Urinary bladder (tissue), 4 donors: ENCODE measurements around the gene BIRC5. TPM values are rescaled to one million over a fixed set of nuclear protein-coding genes. Genes with fewer than 3 reads are reported as not detected.
"Not testable (repeated sequence)": the region's sequence is repeated elsewhere in the genome, so short reads cannot be mapped to it uniquely, and the experiment has no call there.

Experiments
- DNase-seq: peaks from one replicate; pipeline ENCODE4 v3.0.0-alpha.2; 2015; ENCODE audit errors: extremely low spot score
- H3K27ac ChIP-seq: one replicate; pipeline ENCODE4 v1.5.1; 2013; ENCODE audit warnings: low read depth, mild to moderate bottlenecking, moderate library complexity
- H3K36me3 ChIP-seq: one replicate; pipeline ENCODE4 v1.6.1; 2013; ENCODE audit warnings: mild to moderate bottlenecking, moderate library complexity; ENCODE audit not compliant: insufficient read depth
- H3K4me1 ChIP-seq: one replicate; pipeline ENCODE4 v1.6.1; 2013; ENCODE audit warnings: mild to moderate bottlenecking, moderate library complexity; ENCODE audit not compliant: insufficient read depth
- H3K4me3 ChIP-seq: one replicate; pipeline ENCODE4 v1.5.1; 2013; ENCODE audit warnings: low read depth, low read length
- WGBS: extraction: QIAGEN DNeasy Blood & Tissue Kit; methylation state at CpG from one replicate; pipeline ENCODE4 v1.1.7; 2013; 5-methylcytosine and 5-hydroxymethylcytosine counted together
- polyA plus RNA-seq: library from polyadenylated mRNA; stranded (reverse); fragments of 200-250 nt; gene quantifications from one replicate; pipeline ENCODE4 v1.2.3, GENCODE V29; 2013
- total RNA-seq: library from RNA; depleted of rRNA; stranded (reverse); fragments of >200 nt; gene quantifications from one replicate; pipeline ENCODE4 v1.2.3, GENCODE V29; 2014
- donor health status: healthy with polysubstance abuse.
- donor health status: healthy.

Gene BIRC5
- total RNA-seq (19.7 TPM), polyA plus RNA-seq (0.49 TPM)

DNA sequence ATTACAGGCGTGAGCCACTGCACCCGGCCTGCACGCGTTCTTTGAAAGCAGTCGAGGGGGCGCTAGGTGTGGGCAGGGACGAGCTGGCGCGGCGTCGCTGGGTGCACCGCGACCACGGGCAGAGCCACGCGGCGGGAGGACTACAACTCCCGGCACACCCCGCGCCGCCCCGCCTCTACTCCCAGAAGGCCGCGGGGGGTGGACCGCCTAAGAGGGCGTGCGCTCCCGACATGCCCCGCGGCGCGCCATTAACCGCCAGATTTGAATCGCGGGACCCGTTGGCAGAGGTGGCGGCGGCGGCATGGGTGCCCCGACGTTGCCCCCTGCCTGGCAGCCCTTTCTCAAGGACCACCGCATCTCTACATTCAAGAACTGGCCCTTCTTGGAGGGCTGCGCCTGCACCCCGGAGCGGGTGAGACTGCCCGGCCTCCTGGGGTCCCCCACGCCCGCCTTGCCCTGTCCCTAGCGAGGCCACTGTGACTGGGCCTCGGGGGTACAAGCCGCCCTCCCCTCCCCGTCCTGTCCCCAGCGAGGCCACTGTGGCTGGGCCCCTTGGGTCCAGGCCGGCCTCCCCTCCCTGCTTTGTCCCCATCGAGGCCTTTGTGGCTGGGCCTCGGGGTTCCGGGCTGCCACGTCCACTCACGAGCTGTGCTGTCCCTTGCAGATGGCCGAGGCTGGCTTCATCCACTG, at the start of gene BIRC5:
BIRC5 (plus strand) TSS at position 238 of the 690 bp plus-strand sequence; CDS start at position 302, 64 bp downstream.
- peak; percentile 61 for DNase-seq
- H3K4me3 ChIP-seq: peak within 1 kb of the TSS; percentile 14
- no peaks in the 10 kb centered on the region for H3K36me3 ChIP-seq
- no peak within 1 kb of the TSS for H3K27ac ChIP-seq
- under 1% methylated on average over 60 of the region's 60 CpGs for WGBS
- peaks cover 2% of the 10 kb centered on the region for H3K4me1 ChIP-seq

DNA sequence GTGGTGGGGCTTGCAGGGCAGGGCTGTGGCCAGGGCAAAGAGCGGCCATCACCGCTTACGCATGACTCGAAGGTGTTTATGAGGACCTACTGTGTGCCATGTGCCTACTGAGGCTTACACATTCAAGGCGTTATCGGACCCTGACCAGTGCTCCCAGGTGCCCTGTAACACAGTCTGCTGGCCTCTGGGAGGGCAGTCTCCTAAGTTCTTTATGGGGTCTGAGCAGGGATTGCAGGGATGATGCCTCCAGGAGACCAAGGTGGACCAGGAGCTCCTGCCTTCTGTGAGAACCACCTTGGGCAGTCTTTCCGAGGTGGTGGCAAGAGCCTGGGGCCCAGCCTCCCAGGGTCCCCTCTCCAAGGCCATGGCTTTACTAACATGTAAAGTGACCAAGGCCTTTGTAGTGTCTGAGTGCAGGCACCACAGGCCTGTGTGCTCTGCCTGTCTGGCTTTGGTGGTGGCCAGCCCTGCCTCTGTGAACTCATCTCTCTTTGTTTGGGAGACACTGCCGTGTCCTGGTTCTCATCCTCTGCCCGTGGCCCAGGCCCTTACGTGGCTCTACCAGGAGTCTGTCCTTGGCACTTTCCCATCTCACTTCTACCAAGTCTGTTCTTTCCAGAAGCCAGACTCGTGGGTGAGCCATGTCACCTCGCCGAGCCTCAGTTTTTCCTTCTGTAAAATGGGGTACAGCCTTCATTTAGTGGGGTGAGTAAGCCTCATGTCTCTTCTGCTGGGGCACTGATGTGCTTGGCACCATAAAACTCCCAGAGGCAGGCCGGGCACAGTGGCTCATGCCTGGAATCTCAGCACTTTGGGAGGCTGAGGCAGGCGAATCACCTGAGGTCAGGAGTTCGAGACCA, 49.1 kb upstream of the BIRC5 start:
- no peak overlapping the region for H3K4me3 ChIP-seq
- no peak for DNase-seq
- H3K27ac ChIP-seq: no peak overlapping the region
- H3K36me3 ChIP-seq: no peaks in the 10 kb centered on the region
- no peaks in the 10 kb centered on the region for H3K4me1 ChIP-seq
- 89% methylated on average over 16 of the region's 16 CpGs for WGBS

DNA sequence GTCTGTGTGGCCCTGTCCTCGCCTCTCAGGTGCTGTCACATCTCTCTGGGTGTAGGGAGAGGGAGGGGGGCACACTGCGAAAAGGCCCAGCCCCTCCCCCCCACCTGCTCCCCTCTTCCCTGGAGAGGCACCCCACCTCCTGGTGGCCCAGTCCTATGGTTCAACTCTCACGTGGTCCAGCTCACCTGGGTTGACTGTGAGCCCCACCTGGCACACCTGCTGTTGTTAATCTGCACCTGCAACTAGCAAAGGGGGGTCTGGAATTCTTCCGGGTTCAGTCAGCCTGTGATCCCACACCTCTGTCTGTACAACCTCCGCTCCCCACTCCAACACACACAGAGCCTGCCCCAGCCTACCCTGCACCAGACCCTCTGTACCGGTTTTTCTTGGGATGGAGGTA, 47.6 kb upstream of the BIRC5 start:
- no peak overlapping the region for H3K27ac ChIP-seq
- no peaks in the 10 kb centered on the region for H3K4me1 ChIP-seq
- no peaks in the 10 kb centered on the region for H3K36me3 ChIP-seq
- DNase-seq: no peak
- H3K4me3 ChIP-seq: no peak overlapping the region
- WGBS: 67% methylated on average over 6 of the region's 6 CpGs

DNA sequence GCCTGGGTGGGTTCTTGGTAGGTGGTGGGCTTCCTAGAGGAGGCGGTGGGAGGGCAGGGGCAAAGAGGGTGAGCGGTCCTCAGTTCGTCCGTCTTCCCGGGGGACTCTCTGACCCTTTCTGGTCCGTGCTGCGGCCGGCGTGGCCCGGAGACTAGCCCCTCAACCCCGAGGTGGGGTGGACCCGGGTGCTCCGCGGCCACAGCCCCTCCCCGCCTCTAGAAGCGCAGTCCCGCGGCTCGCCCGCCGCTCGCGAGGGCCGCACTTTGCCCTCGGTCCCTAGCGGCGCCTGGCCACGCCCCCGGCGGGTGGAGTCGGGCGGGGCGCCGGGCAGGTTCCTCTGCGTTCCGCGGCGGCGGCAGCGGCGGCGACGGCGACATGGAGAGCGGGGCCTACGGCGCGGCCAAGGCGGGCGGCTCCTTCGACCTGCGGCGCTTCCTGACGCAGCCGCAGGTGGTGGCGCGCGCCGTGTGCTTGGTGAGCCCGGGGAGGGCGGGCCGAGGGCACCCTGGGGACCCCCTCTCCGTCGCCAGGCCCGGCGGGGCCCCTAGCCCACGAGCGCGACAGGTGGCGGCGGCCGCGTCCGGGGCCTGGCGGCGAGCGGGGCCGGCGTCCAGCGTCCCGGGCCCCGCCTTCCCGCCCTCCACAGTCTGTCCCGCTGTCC, 45.7 kb upstream of the BIRC5 start, which contains the start of gene SYNGR2:
SYNGR2 (plus strand) TSS at position 340 of the 661 bp plus-strand sequence; CDS start at position 376, 36 bp downstream.
- DNase-seq: no peak
- under 1% methylated on average over 84 of the region's 84 CpGs for WGBS
- H3K4me1 ChIP-seq: no peaks in the 10 kb centered on the region
- H3K27ac ChIP-seq: peak within 1 kb of the TSS; percentile 64
- no peaks in the 10 kb centered on the region for H3K36me3 ChIP-seq
- H3K4me3 ChIP-seq: peak within 1 kb of the TSS; percentile 80

DNA sequence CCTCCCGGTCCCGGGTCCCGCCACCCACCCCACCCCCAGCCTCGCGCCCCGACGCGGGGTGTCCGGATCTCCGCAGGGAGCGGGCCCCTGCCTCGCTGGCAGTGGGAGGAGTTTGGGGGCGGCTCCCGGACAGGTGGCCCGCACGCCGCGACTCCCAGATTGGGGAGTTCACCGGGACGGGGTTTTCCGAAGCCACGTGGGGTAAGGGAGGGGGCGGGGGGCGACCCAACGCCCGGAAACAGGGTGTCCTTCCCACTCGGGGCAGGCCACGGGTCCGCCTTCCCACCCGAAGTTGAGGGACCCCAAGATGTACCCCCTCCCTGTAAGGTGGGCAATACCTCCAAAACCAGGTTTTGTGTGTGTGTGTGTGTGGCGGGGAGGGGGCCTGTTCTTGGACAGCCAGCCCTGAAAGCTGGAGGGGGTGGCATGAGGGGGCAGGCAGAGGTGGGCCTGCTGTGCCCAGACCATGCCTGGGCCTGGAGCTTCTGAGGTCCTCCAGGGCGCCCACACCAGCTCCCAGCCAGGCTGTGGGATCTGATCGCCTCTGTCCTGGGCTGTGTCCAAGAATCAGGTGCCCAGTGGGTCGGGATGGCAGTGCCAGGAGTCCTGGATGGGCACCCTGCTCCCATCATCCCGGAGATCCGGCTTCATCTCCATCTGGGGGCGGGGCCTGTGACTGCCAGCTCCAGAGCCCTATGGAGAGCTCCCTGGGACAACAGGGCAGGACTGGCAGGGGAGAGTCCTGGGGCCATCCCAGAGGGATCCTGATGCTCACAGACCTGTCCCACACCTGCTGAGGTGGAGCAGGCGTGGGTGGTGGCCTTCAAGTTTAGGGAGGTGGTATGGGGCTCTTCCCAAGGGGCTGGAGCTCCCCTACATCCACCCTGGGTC, 44.9 kb upstream of the BIRC5 start:
- H3K36me3 ChIP-seq: no peaks in the 10 kb centered on the region
- no peaks in the 10 kb centered on the region for H3K4me1 ChIP-seq

DNA sequence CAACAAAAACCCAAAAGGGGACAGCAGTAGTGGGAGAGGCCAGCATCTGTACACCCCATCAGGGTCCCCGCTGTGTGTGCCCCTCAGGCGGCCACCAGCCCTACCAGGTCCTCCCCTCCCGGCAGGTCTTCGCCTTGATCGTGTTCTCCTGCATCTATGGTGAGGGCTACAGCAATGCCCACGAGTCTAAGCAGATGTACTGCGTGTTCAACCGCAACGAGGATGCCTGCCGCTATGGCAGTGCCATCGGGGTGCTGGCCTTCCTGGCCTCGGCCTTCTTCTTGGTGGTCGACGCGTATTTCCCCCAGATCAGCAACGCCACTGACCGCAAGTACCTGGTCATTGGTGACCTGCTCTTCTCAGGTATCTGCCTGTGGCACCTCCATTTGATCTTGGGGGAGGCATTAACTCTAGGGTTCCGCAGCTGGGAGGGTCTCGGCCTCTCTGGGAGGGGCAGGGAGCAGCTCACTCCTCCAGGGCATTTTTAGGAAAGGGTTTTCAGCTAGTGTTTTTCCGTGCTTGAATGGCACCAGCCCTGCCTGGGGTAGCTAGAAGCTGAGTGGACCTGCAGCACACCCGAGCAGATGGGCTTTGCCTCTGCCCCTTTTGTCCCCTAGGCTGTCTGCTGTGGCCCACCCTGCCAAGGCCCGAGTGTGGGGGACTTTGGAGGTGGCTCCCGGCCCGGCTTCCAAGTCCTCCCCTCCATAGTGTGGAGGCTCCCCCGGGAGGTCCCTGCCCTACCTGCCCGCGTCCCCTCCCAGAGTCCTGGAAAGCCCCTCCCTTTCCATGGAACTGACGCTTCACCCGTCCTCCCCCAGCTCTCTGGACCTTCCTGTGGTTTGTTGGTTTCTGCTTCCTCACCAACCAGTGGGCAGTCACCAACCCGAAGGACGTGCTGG, 43.1 kb upstream of the BIRC5 start:
- WGBS: 92% methylated on average over 31 of the region's 31 CpGs
- H3K4me1 ChIP-seq: no peaks in the 10 kb centered on the region
- no peak overlapping the region for H3K27ac ChIP-seq

More for the DNA sequence above, 44.9 kb upstream of the BIRC5 start:
- Histone ChIP-seq H3K27ac (peak overlapping the region; percentile 64), H3K4me3 (peak overlapping the region; percentile 80)
- 9% methylated on average over 38 of the region's 38 CpGs for WGBS
- no peak for DNase-seq

DNA sequence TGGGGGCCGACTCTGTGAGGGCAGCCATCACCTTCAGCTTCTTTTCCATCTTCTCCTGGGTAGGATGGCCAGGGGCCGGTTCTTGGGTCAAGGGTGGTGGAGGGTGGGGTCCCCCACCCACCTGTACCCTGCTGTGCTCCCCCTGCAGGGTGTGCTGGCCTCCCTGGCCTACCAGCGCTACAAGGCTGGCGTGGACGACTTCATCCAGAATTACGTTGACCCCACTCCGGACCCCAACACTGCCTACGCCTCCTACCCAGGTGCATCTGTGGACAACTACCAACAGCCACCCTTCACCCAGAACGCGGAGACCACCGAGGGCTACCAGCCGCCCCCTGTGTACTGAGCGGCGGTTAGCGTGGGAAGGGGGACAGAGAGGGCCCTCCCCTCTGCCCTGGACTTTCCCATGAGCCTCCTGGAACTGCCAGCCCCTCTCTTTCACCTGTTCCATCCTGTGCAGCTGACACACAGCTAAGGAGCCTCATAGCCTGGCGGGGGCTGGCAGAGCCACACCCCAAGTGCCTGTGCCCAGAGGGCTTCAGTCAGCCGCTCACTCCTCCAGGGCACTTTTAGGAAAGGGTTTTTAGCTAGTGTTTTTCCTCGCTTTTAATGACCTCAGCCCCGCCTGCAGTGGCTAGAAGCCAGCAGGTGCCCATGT, 42.3 kb upstream of the BIRC5 start:
- H3K4me3 ChIP-seq, H3K4me1 ChIP-seq, DNase-seq, H3K36me3 ChIP-seq: not testable (repeated sequence)
- 86% methylated on average over 19 of the region's 19 CpGs for WGBS
- H3K27ac ChIP-seq: peak overlapping the region; percentile 34

More for the DNA sequence above, 43.1 kb upstream of the BIRC5 start:
- Histone ChIP-seq H3K36me3 (no peaks in the 10 kb centered on the region), H3K4me3 (no peak overlapping the region)
- DNase-seq: no peak

DNA sequence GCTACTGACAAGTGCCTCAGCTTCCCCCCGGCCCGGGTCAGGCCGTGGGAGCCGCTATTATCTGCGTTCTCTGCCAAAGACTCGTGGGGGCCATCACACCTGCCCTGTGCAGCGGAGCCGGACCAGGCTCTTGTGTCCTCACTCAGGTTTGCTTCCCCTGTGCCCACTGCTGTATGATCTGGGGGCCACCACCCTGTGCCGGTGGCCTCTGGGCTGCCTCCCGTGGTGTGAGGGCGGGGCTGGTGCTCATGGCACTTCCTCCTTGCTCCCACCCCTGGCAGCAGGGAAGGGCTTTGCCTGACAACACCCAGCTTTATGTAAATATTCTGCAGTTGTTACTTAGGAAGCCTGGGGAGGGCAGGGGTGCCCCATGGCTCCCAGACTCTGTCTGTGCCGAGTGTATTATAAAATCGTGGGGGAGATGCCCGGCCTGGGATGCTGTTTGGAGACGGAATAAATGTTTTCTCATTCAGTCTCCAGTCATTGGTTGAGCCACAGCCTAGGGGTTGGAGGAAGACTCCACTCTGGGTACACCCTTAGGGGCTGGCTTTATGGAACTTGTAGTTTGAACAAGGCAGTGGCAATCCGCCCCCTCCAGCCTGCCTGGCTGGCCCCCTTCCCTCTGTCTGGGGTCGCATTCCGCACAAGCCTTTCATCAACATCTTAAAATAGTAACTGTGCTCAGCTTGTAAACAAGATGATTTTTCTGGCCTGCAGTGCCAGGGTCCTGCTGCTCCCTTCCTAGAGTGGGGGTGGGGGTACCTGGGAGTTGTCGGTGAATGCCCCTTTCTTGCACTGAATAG, 41.6 kb upstream of the BIRC5 start:
- Histone ChIP-seq H3K27ac (peak overlapping the region; percentile 60), H3K4me3 (no peak overlapping the region), H3K4me1 (no peaks in the 10 kb centered on the region), H3K36me3 (no peaks in the 10 kb centered on the region)
- 33% methylated on average over 19 of the region's 19 CpGs for WGBS
- no peak for DNase-seq

DNA sequence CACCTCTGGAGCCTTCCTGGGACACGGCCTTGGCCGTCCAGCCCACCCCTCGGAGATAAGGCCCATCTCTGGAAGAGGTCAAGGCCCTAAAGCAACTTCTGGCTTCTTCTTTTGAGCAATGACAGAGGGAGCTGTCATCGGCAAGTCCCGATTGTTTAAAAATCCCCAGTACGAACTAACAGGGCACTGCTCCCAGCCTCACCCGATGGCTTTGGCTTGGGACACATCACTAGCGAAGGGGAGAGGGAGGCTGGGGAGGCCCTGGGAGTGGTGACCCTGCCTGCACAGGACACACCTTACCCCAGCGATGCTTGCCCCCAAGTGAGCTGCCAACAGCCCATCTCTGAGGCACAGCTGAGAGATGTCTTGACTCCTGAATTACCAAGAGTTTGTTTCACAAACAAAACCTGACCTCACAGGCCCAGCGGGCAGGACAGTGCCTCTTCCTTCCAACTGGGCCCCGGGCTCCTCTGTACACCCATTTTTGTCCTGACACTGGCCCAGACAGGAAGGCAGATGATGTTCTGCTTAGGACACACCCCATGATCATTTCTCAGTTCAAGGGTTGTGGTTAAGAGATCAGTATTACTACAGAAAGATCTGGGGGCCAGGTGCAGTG, 40.8 kb upstream of the BIRC5 start:
- no peaks in the 10 kb centered on the region for H3K4me1 ChIP-seq
- no peaks in the 10 kb centered on the region for H3K36me3 ChIP-seq
- no peak for DNase-seq
- WGBS: 34% methylated on average over 11 of the region's 11 CpGs
- H3K27ac ChIP-seq: peak overlapping the region; percentile 60
- no peak overlapping the region for H3K4me3 ChIP-seq

DNA sequence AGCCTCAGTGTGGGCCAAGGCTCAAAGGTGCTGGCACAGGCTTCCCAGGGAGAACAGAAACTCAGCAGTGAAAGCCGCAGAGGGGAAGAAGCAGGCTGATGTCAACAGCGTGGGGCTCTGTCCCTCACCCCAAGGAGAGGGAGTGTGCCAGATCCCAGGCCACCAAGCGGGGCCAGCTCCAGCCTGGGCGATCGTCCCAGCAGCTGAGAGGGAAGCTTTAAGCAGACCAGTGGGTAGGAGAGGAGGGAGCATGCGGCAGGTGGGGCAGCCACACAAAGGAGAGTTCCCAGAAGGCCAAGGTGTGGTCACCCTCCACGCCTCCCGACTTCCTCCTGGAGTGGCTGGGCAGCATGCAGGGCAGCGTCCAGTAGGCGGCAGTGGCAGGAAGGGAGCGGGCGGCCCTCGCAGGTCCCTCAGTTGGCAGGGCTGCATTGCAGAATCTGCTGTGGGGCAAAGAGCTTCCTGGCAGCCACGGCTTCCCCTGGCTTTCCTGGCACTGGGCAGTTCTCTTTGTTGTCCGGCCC, 39.6 kb upstream of the BIRC5 start:
- peak overlapping the region; percentile 81 for H3K27ac ChIP-seq
- no peaks in the 10 kb centered on the region for H3K36me3 ChIP-seq
- DNase-seq: no peak
- no peaks in the 10 kb centered on the region for H3K4me1 ChIP-seq
- H3K4me3 ChIP-seq: no peak overlapping the region
- WGBS: 44% methylated on average over 15 of the region's 15 CpGs
